HUES48 (cell line): ENCODE results near the gene PRDM11.
A peak's percentile ranks its signal among the peaks of the same experiment; 100 is the strongest.

Experiments
- H3K27ac ChIP-seq: one replicate; pipeline ENCODE4 v1.7.0; 2013; ENCODE audit warnings: low read depth, low read length, inconsistent platforms
- H3K27me3 ChIP-seq: 2 replicates; pipeline ENCODE4 v1.6.1; 2013; ENCODE audit warnings: mild to moderate bottlenecking, low read length; ENCODE audit not compliant: control insufficient read depth, insufficient read depth
- H3K36me3 ChIP-seq: 2 replicates; pipeline ENCODE4 v1.6.1; 2013; ENCODE audit warnings: low read length; ENCODE audit not compliant: control insufficient read depth, insufficient read depth
- H3K4me1 ChIP-seq: 2 replicates; pipeline ENCODE4 v1.6.1; 2013; ENCODE audit warnings: mild to moderate bottlenecking, low read length; ENCODE audit not compliant: control insufficient read depth, insufficient read depth
- H3K4me3 ChIP-seq: 2 replicates; pipeline ENCODE4 v1.5.1; 2013; ENCODE audit warnings: mild to moderate bottlenecking, low read depth, low read length
- H3K9ac ChIP-seq: 2 replicates; pipeline ENCODE4 v1.6.1; 2013; ENCODE audit warnings: mild to moderate bottlenecking, low read depth, low read length, moderate library complexity
- H3K9me3 ChIP-seq: 2 replicates; pipeline ENCODE4 v1.6.1; 2013; ENCODE audit warnings: low read length; ENCODE audit not compliant: control insufficient read depth, insufficient read depth

PRDM11 gene

DNA sequence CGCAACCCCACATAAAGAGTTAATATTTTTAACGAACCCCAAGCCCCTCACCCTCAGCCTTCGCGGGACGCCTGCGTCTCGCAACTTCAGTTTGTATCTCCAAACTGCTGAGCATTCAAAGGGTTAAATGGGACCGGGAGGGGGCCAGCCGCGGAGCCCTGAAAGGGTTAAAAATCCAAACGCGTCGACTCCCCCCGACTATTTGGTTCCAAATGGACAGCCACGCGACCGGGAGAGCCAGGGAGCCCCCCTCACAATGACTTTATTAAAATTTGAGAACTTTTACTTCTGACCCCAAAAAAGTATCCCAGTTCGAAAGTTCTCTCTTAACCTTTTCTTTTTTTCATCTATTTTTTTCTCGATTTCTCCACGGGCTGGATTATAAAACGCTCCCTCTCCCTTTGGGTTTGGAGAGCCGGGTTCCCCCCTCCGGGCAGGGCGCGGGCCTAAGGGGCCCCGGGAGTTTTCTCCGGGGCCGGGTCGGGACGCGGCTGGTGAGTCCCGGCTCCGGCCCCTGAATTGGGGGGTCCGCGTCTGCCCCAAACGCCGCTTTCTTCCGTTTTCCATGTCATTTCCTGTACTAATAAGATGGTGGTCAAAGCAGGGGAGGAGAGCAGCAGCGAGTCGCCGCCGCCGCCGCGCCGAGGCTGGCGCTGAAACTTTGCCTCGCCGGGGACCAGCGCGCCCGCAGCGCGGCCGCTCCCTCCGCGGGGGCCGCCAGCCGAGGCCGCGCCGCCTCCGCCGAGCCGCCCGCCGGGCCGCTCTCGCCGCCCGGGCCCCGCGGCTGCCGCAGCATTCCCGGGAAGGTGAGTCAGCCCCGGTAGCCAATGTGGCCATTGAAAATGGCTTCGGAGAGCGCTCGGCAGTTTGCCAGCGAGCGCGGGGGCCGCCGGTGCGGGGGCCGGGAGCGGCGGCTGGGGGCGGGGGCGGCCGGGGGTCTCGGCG lies at the start of gene PRDM11:
TSS of gene PRDM11 (plus strand) at position 568 of the 945 bp plus-strand sequence. CDS start 35,128 bp downstream, outside the sequence.
- Histone ChIP-seq H3K4me1 (peaks cover 10% of the 10 kb centered on the region; the same call in 1 of the 2 replicates), H3K9me3 (no peaks in the 10 kb centered on the region), H3K27ac (peak within 1 kb of the TSS; percentile 86), H3K36me3 (no peaks in the 10 kb centered on the region), H3K27me3 (peaks cover 34% of the 10 kb centered on the region), H3K4me3 (peak within 1 kb of the TSS; percentile 82), H3K9ac (peak within 1 kb of the TSS; percentile 78)

DNA sequence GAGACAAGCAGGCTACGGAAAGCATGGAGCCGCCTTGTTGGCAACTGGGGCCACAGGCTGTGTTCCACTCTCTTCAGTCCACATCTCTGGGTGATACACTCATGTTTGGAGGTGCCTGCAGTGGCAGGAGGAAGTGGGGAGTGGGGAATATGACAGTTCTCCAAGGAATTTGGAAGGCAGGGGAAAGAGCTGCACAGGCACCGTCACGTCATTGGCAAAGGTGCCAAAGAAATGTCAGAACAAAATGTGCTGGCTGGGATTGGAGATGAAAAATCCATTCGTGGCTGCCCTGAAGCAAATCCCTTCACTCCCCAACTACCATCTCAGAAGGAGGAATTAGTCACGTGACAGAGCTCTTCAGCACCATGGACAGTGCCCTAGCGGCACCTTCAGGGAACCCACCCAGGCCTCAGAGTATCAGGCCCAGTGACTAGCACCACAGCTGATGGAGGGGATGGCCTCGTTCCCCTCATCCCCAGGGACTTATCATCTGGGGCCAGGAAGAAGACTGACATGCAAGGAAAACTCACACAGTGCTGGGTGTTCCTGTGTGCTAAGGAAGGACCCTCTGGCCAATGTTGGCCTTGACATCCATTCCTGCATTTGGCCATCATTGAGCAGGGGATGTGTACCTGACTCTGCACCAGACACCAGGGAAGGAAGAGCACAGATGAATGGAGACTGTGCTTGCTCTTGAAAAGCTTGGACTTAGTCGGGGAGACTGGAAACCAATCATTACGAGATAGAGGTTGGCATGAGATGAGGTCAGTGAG lies 48.5 kb upstream of the PRDM11 start:
- Histone ChIP-seq H3K9ac (no peak overlapping the region), H3K36me3 (no peaks in the 10 kb centered on the region), H3K4me1 (peaks cover 5% of the 10 kb centered on the region), H3K9me3 (no peaks in the 10 kb centered on the region), H3K27me3 (no peaks in the 10 kb centered on the region), H3K4me3 (no peak overlapping the region), H3K27ac (no peak overlapping the region)

DNA sequence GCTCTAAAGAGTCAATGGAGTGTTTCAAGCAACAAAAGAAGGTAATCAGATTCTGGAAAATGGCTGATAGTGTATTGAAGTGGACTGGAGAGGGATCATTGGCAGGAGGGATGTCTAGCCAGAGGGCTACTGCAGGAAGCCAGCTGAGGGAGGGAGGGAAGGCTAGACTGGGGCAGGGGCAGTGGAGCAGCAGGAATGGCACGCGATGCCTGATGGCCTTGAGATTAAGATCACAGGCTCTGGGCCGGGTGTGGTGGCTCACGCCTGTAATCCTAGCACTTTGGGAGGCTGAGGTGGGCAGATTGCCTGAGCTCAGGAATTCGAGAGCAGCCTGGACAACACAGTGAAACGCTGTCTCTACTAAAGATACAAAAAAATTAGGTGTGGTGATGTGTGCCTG lies 47.5 kb upstream of the PRDM11 start:
- no peaks in the 10 kb centered on the region for H3K9me3 ChIP-seq

DNA sequence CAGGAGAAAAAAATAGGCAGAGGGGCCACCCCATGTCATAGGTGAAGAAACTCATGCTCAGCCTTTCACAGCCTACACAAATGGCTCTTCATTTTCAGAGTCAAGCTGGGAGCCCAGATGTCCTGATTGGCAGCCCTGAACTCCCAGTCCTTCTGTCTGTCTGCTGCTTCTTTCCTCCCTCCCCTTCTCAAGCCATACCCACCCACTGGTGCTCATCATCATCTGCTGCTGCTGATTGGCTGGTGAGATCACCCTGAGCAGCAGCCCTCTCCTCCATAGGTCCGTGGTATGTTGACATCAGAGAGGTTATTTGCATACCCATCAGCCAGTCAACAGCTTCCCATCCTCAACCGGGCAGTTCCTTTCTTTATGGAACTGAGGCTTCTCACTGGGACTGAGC lies 46.1 kb upstream of the PRDM11 start:
- Histone ChIP-seq H3K27ac (no peak overlapping the region), H3K36me3 (no peaks in the 10 kb centered on the region), H3K27me3 (no peaks in the 10 kb centered on the region), H3K4me1 (peaks cover 3% of the 10 kb centered on the region; the same call in 1 of the 2 replicates), H3K9ac (no peak overlapping the region), H3K9me3 (no peaks in the 10 kb centered on the region), H3K4me3 (no peak overlapping the region)

More for the DNA sequence above, 47.5 kb upstream of the PRDM11 start:
- Histone ChIP-seq H3K27ac (no peak overlapping the region), H3K27me3 (no peaks in the 10 kb centered on the region), H3K4me3 (no peak overlapping the region), H3K9ac (no peak overlapping the region), H3K4me1 (peaks cover 3% of the 10 kb centered on the region; the same call in 1 of the 2 replicates), H3K36me3 (no peaks in the 10 kb centered on the region)

DNA sequence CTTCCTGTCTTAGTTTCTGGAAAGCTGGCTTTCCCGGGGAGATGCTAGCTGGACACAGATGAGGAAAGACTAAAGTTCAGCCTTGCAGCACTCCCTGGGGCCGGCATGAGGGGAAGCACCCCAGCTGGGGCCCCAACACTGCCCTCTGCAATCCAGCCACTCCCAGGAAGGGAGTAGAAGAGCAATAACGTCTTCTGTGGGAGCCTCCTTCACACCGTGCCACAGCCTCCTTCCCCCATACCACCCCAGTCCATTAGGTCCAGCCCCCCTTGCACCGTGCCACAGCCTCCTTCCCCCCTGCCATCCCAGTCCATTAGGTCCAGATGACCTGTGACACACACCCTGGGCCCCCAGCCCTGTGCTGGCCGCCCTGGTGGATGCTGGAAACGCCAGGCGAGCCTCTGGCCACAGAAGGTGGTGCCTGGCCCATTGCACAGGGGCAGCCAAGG lies 44.1 kb upstream of the PRDM11 start:
- no peaks in the 10 kb centered on the region for H3K27me3 ChIP-seq
- peaks cover 3% of the 10 kb centered on the region; the same call in 1 of the 2 replicates for H3K4me1 ChIP-seq
- no peak overlapping the region for H3K27ac ChIP-seq
- H3K9ac ChIP-seq = no peak overlapping the region
- H3K36me3 ChIP-seq = no peaks in the 10 kb centered on the region
- no peaks in the 10 kb centered on the region for H3K9me3 ChIP-seq
- no peak overlapping the region for H3K4me3 ChIP-seq

DNA sequence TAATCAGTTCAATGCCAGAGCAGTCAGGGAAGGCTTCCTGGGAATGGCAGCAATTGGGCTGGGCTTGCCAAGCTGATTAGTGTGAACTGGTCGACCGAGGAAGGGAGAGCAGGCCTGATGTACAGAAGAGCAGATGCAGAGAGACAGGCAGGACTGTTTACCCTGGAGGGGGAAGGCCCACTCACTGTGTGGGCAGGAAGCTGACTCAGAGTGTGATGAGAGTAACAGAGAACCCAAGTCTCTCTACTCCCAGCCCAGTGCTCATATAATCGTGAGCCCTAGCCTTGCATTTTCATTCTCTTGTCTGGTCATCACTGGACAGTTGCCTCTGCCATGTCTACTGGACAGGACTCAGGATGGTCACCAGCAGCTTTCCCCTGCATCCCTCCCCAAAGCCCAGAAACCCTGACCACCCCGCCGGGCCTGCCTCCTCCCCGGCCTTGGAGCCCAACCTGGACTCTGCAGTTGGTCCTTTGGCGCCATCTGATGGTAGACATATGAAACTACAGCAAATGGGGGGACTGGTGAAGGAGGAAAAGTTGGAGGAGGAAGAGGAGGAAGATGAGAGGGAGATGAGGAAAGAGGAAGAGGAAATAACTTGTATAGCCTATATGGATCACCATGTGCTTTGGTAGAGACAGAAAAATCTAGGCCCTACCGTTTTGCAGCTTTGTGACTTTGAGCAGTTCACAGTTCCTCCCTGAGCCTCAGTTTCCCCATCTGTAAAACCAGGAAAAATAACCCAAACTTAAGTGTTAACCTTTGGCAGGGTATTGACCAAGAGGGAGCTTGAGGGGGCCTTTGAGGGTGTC lies 43.4 kb upstream of the PRDM11 start:
- Histone ChIP-seq H3K9ac (no peak overlapping the region), H3K27me3 (no peaks in the 10 kb centered on the region), H3K9me3 (no peaks in the 10 kb centered on the region), H3K36me3 (no peaks in the 10 kb centered on the region), H3K27ac (no peak overlapping the region), H3K4me3 (no peak overlapping the region), H3K4me1 (peaks cover 3% of the 10 kb centered on the region; the same call in 1 of the 2 replicates)

DNA sequence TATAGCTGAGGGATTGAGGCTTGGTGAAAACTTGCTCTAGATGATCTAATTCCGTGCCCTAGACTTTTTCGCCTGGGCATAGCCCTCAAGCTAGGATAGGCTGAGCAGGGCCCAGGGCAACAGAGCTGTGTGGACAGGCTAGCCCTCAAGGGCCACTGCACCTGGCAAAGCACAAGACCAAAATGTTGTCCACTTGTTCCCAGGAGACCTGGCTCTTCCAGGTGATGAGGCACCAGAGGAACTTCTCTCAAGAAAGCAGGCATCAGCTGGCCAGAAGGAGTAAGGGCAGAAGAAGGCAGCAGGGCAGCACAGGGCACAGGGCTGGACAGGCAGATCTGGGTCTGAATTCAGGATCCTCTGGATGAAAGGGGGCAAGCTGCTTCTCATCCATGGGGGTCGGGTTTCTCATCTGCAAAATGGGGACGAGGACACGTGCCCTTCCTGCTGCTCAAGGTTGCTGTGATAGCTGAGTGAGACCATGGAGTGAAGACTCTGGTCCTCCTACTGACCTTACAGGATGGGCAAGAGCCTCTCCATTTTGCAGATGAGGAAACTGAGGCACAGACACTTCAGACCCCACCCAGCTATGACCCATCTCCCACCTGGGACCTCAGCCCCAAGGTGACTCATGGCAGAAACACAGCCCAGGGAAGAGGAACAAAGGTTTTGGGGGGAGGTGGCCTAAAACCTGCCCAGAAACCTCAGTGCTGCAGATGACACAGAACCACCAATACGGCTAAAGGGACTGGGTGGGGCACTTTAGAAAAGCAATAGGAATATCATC lies 42.2 kb upstream of the PRDM11 start:
- Histone ChIP-seq H3K4me1 (peaks cover 3% of the 10 kb centered on the region; the same call in 1 of the 2 replicates), H3K4me3 (no peak overlapping the region), H3K27ac (no peak overlapping the region), H3K36me3 (no peaks in the 10 kb centered on the region), H3K27me3 (no peaks in the 10 kb centered on the region), H3K9ac (no peak overlapping the region), H3K9me3 (no peaks in the 10 kb centered on the region)

DNA sequence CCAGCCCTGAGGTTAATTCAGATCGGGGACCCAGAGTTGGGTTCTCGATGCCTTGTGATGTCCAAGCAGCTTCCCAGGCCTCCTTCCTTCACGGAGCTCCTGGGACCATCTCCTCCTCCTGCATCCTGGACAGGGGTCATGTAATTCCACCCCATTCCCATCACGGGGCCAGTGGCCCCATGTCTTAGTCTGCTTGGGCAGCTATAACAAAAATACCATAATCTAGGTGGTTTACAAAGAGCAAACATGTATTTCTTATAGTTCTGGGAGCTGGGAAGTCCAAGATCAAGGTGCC lies 41.7 kb upstream of the PRDM11 start:
- no peak overlapping the region for H3K9ac ChIP-seq
- no peak overlapping the region for H3K4me3 ChIP-seq
- H3K9me3 ChIP-seq = no peaks in the 10 kb centered on the region
- no peaks in the 10 kb centered on the region for H3K36me3 ChIP-seq
- peaks cover 3% of the 10 kb centered on the region; the same call in 1 of the 2 replicates for H3K4me1 ChIP-seq
- no peak overlapping the region for H3K27ac ChIP-seq
- H3K27me3 ChIP-seq = no peaks in the 10 kb centered on the region

DNA sequence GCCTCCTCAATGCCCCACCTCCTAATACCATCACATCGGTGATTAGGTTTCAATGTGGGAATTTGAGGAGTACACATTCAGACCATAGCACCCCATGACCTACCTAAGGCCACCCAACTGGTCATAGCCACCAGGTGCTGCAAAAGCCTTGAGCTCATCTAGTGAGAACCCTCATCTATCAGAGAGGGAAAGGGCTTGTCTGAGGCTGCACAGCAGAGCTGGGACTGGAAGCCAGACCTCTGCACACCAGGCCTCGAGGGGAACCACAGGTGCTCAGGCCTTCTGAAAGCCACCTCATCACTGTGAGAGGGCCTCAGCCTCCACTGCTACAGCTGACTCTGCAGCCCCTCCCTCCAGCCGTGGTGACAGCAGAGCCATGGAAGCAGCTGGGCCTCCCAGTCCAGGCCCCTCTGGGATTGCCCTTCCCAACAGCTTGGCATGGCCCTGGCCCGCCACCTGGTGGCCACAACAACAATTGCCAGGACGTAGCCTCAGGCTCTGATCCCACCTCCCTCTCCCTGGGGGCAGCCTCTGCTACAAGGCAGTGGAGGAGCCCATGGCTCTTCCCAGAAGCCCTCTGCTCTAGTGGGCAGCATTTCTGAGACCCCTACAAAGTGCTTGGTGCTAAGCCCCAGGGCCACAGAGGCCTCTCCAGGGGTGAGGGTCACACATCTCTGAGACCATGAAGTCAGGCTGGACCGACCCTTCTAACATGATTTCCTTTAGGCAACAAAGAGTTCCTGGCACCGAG lies 41.0 kb upstream of the PRDM11 start:
- no peaks in the 10 kb centered on the region for H3K36me3 ChIP-seq
- H3K4me1 ChIP-seq = peaks cover 3% of the 10 kb centered on the region; the same call in 1 of the 2 replicates
- H3K9me3 ChIP-seq = no peaks in the 10 kb centered on the region
- H3K9ac ChIP-seq = no peak overlapping the region
- no peak overlapping the region for H3K27ac ChIP-seq
- no peaks in the 10 kb centered on the region for H3K27me3 ChIP-seq
- H3K4me3 ChIP-seq = no peak overlapping the region
